Measurements from ENCODE around the gene SOST. TPM values are rescaled to one million over a fixed set of nuclear protein-coding genes. Genes with fewer than 3 reads are reported as not detected.

SOST gene
- total RNA-seq, 1 donor from 2014 or later = not detected

- Histone ChIP-seq H3K9me3 (ENCODE audit: control insufficient read depth in 3 of 3, low read length in 3 of 3) (no peaks in the 10 kb centered on the region), H3K36me3 (ENCODE audit: control insufficient read depth in 3 of 3, insufficient read depth in 3 of 3, low read length in 3 of 3) (no peaks in the 10 kb centered on the region), H3K4me1 (ENCODE audit: control insufficient read depth in 3 of 3, insufficient read depth in 3 of 3, low read length in 3 of 3) (no peaks in the 10 kb centered on the region), H3K27me3 (ENCODE audit: control insufficient read depth in 3 of 3, insufficient read depth in 3 of 3, low read length in 3 of 3) (no peaks in the 10 kb centered on the region), H3K27ac (ENCODE audit: low read depth, low read length) (no peak overlapping the region), H3K4me3 (ENCODE audit: low read length in 3 of 3) (no peak overlapping the region), H3K9ac (ENCODE audit: low read depth in 1 of 3, low read length in 3 of 3) (no peak overlapping the region)
Measured at GRCh38 chr17:43732958-43733357, 25.6 kb downstream of the SOST start.

DNA sequence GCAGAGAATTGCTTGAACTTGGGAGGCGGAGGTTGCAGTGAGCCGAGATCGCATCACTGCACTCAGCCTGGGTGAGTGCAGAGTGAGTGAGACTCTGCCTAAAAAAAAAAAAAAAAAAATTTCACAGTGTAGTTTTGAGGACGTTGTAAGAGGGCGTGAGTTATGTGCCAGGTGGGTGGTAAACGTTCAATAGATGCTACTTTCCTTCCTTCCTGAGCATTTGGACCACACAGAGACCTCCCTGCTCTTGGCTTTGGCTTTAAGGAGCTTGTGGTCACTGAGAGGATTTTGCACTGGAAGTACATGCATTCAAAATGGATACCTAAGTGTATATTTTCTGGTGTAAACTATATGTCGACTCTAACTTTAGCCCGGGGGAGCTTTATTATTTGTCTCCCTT is 30.5 kb downstream of the SOST start:
- H3K36me3 ChIP-seq (ENCODE audit: control insufficient read depth in 3 of 3, insufficient read depth in 3 of 3, low read length in 3 of 3) = no peaks in the 10 kb centered on the region
- H3K4me1 ChIP-seq (ENCODE audit: control insufficient read depth in 3 of 3, insufficient read depth in 3 of 3, low read length in 3 of 3) = peaks cover 0 to 7% (median 0%) of the 10 kb centered on the region in 3 donors
- H3K27ac ChIP-seq (ENCODE audit: low read depth, low read length) = no peak overlapping the region
- no peaks in the 10 kb centered on the region for H3K27me3 ChIP-seq (ENCODE audit: control insufficient read depth in 3 of 3, insufficient read depth in 3 of 3, low read length in 3 of 3)
- no peak overlapping the region for H3K4me3 ChIP-seq (ENCODE audit: low read length in 3 of 3)
- no peaks in the 10 kb centered on the region for H3K9me3 ChIP-seq (ENCODE audit: control insufficient read depth in 3 of 3, low read length in 3 of 3)
- no peak overlapping the region for H3K9ac ChIP-seq (ENCODE audit: low read depth in 1 of 3, low read length in 3 of 3)

DNA sequence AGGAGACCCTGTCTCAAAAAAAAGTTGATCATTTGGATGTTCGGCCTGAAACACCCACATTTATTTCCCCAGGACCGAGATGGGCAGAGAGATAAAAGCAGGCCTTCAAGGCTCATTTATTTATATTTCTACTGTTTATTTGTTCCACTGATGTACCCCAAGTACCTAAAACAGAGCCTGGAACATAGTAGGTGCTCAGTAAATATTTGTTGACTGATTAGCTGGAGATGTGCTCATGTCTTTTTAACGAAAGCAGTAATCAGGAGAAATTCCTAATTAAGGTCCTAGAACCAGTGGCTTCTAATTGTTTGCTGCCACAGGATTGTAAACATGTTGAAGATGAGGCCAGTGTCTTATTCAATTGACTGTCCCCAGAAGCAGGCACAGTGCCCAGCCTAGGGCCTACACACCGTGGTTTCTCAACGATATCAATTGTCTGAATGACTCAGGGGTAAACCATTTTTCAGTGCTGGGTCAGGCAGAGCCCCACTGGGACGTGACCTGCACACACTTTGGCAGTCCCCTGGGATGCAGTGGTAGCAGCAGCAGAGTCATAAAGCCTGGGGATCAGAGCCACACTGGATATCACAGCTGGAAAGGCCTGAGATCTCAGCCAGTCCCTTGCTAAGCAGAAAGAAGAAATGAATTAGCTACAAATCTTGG is 34.8 kb downstream of the SOST start:
- Histone ChIP-seq H3K9ac (ENCODE audit: low read depth in 1 of 3, low read length in 3 of 3) (no peak overlapping the region), H3K36me3 (ENCODE audit: control insufficient read depth in 3 of 3, insufficient read depth in 3 of 3, low read length in 3 of 3) (no peaks in the 10 kb centered on the region), H3K4me3 (ENCODE audit: low read length in 3 of 3) (no peak overlapping the region), H3K9me3 (ENCODE audit: control insufficient read depth in 3 of 3, low read length in 3 of 3) (no peaks in the 10 kb centered on the region), H3K4me1 (ENCODE audit: control insufficient read depth in 3 of 3, insufficient read depth in 3 of 3, low read length in 3 of 3) (peaks cover 0 to 18% (median 5%) of the 10 kb centered on the region in 3 donors), H3K27ac (ENCODE audit: low read depth, low read length) (no peak overlapping the region), H3K27me3 (ENCODE audit: control insufficient read depth in 3 of 3, insufficient read depth in 3 of 3, low read length in 3 of 3) (no peaks in the 10 kb centered on the region)

DNA sequence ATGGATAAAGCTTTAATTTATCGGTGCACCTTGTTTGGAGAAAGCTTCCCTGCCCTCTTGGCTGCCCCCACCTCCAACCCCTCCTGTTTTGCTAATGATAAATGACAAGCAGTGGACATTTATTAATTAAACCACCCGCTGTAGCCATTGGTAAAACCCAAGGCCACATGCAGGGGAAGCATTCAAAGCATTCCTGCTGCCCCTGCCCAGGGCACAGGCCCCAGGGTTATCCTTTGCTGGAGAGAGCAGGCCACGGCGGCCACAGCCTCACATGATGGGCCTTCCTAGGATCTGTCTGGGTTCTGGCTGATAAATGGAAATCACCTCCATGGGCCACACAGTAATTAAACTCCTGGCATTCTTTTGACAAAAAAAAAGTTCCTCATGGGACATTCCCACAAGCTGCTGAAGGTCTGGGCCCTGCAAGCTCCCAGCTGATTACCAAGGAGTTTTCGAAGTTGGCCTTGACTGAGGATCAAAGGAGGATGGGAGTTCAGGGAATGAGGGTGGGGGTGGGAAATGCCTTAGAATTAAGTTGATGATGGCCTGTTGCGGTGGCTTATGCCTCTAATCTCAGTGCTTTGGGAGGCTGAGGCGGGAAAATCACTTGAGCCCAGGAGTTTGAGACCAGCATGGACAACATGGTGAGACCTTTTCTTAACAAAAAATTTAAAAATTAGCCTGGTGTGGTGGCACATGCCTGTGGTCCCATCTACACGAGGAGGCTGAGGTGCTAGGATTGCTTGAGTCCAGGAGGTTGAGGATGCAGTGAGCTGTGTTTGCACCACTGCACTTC is 35.5 kb downstream of the SOST start:
- no peak overlapping the region for H3K27ac ChIP-seq (ENCODE audit: low read depth, low read length)
- peaks cover 0 to 18% (median 5%) of the 10 kb centered on the region in 3 donors for H3K4me1 ChIP-seq (ENCODE audit: control insufficient read depth in 3 of 3, insufficient read depth in 3 of 3, low read length in 3 of 3)
- H3K27me3 ChIP-seq (ENCODE audit: control insufficient read depth in 3 of 3, insufficient read depth in 3 of 3, low read length in 3 of 3) = no peaks in the 10 kb centered on the region
- no peak overlapping the region for H3K9ac ChIP-seq (ENCODE audit: low read depth in 1 of 3, low read length in 3 of 3)
- no peaks in the 10 kb centered on the region for H3K36me3 ChIP-seq (ENCODE audit: control insufficient read depth in 3 of 3, insufficient read depth in 3 of 3, low read length in 3 of 3)
- H3K4me3 ChIP-seq (ENCODE audit: low read length in 3 of 3) = no peak overlapping the region
- no peaks in the 10 kb centered on the region for H3K9me3 ChIP-seq (ENCODE audit: control insufficient read depth in 3 of 3, low read length in 3 of 3)

DNA sequence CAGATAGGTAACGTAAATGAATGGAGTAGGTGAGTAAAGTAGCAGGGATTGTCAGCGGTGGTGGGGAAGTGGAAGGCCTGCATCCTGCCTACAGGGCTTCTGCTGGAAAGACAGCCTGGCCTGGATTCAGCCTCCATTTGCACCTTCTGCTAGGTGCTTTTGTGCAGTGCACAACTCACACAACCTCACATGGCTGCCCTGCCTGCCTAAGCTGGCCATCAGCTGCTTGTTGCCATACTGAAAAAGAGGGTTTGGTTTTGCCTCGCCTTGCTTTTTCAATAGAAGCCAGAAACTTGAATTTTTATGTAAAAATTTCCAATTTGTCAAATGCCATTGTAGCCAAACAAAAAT is 36.3 kb downstream of the SOST start:
- Histone ChIP-seq H3K9me3 (ENCODE audit: control insufficient read depth in 3 of 3, low read length in 3 of 3) (no peaks in the 10 kb centered on the region), H3K27ac (ENCODE audit: low read depth, low read length) (no peak overlapping the region), H3K27me3 (ENCODE audit: control insufficient read depth in 3 of 3, insufficient read depth in 3 of 3, low read length in 3 of 3) (no peaks in the 10 kb centered on the region), H3K36me3 (ENCODE audit: control insufficient read depth in 3 of 3, insufficient read depth in 3 of 3, low read length in 3 of 3) (no peaks in the 10 kb centered on the region), H3K4me1 (ENCODE audit: control insufficient read depth in 3 of 3, insufficient read depth in 3 of 3, low read length in 3 of 3) (peaks cover 0 to 18% (median 5%) of the 10 kb centered on the region in 3 donors), H3K9ac (ENCODE audit: low read depth in 1 of 3, low read length in 3 of 3) (no peak overlapping the region), H3K4me3 (ENCODE audit: low read length in 3 of 3) (no peak overlapping the region)

DNA sequence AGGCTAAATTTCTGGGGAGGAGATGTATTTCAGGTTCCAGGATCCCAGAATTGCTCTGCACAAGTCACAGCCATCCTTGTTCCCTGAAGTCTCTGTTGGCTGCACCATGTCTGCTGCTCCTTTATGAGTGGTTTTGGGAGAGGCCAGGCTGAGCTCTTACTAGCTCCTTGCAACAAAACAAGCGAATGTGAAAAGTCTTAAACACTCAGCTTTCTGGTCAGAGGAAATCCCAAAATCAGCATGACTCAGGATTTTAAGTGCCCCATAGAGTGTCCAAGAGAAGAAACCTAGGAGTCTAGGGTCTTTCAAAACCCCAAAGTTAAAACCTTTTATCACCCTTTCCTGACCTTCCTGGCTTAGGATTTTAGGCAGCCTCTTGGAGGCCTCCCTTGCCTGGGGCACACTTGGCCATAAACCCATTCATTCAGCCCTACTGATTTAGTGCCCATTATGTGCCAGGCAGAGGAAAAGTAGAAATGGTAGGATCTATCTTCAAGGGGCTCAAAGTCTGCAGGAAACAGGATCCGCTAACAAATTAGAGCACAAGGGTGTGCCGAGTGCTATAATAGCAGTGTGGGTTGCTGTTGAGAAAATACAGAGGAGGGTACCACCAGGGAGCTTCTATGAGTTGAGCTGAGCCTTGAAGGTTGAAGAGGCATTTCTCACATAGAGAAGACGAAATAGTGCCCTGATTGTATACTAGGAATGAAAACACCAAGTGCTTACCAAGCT is 36.9 kb downstream of the SOST start:
- no peaks in the 10 kb centered on the region for H3K9me3 ChIP-seq (ENCODE audit: control insufficient read depth in 3 of 3, low read length in 3 of 3)
- no peak overlapping the region for H3K27ac ChIP-seq (ENCODE audit: low read depth, low read length)
- H3K4me3 ChIP-seq (ENCODE audit: low read length in 3 of 3) = no peak overlapping the region
- peaks cover 0 to 18% (median 5%) of the 10 kb centered on the region in 3 donors for H3K4me1 ChIP-seq (ENCODE audit: control insufficient read depth in 3 of 3, insufficient read depth in 3 of 3, low read length in 3 of 3)
- no peak overlapping the region for H3K9ac ChIP-seq (ENCODE audit: low read depth in 1 of 3, low read length in 3 of 3)
- H3K36me3 ChIP-seq (ENCODE audit: control insufficient read depth in 3 of 3, insufficient read depth in 3 of 3, low read length in 3 of 3) = no peaks in the 10 kb centered on the region
- no peaks in the 10 kb centered on the region for H3K27me3 ChIP-seq (ENCODE audit: control insufficient read depth in 3 of 3, insufficient read depth in 3 of 3, low read length in 3 of 3)

DNA sequence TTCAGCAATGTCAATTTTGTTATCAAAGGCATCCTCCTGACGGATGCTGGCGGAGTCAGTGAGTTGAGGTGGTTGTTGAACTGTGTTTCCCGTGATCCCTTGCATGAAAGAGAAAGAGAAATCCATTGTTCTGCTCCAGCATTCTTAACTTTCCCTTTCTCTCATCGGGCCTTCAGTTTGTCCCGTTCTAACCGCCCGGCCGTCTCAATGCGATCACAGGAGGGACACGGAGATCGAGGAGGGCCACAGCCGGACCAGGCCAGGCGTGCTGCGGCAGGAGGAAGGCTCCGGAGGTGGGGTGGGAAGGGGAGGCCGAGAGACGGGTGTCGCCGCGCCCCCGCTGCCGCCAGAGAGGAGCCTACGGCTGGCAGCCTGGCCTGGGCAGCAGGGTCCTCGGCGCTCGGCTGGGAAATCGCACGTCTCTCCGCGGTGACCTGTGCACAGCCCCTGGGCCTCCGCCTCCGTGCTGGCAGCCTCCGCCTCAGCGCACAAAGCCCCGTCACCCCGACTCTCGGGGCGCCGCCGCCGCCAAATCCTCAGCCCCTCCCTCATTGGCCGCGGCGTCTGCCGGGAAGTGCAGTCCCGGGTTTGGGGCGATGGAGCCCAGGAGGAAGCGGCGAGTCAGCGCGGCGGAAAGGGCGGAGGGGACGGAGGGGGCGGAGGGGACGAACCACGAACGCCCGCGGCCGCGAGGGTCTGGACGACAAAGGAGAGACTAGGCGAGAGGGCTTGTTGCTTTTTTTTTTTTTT is 38.1 kb downstream of the SOST start:
- Histone ChIP-seq H3K4me3 (ENCODE audit: low read length in 3 of 3) (peak overlapping the region; percentile 79 to 91 (median 83)), H3K27me3 (ENCODE audit: control insufficient read depth in 3 of 3, insufficient read depth in 3 of 3, low read length in 3 of 3) (no peaks in the 10 kb centered on the region), H3K9ac (ENCODE audit: low read depth in 1 of 3, low read length in 3 of 3) (peak overlapping the region; percentile 86 to 96 (median 89)), H3K4me1 (ENCODE audit: control insufficient read depth in 3 of 3, insufficient read depth in 3 of 3, low read length in 3 of 3) (peaks cover 0 to 18% (median 5%) of the 10 kb centered on the region in 3 donors), H3K9me3 (ENCODE audit: control insufficient read depth in 3 of 3, low read length in 3 of 3) (no peaks in the 10 kb centered on the region), H3K27ac (ENCODE audit: low read depth, low read length) (peak overlapping the region; percentile 87), H3K36me3 (ENCODE audit: control insufficient read depth in 3 of 3, insufficient read depth in 3 of 3, low read length in 3 of 3) (no peaks in the 10 kb centered on the region)

DNA sequence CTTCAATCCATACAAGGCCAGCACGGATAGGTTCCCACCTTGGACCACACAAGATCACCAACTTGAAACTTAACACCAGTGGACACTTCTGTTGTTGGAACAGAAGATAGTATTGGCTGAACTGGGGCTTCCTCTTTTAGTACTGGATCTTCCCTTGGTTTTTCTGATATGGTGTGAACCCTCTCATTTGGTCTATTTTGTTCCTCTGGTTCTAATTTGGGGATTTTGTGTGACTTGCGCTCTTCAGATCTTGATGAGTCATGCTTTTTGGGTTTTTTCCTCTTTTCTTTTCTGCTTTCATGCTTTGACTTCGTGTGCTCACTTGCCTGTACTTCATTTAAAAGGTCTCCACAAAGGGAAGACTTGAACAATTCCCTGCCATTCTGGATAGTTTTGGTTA is 39.0 kb downstream of the SOST start:
- peaks cover 0 to 17% (median 7%) of the 10 kb centered on the region in 3 donors for H3K4me1 ChIP-seq (ENCODE audit: control insufficient read depth in 3 of 3, insufficient read depth in 3 of 3, low read length in 3 of 3)
- H3K9me3 ChIP-seq (ENCODE audit: control insufficient read depth in 3 of 3, low read length in 3 of 3) = no peaks in the 10 kb centered on the region
- H3K36me3 ChIP-seq (ENCODE audit: control insufficient read depth in 3 of 3, insufficient read depth in 3 of 3, low read length in 3 of 3) = no peaks in the 10 kb centered on the region
- no peak overlapping the region for H3K9ac ChIP-seq (ENCODE audit: low read depth in 1 of 3, low read length in 3 of 3)
- H3K27me3 ChIP-seq (ENCODE audit: control insufficient read depth in 3 of 3, insufficient read depth in 3 of 3, low read length in 3 of 3) = peaks cover 0 to 3% (median 0%) of the 10 kb centered on the region in 3 donors
- H3K27ac ChIP-seq (ENCODE audit: low read depth, low read length) = peak overlapping the region; percentile 87
- H3K4me3 ChIP-seq (ENCODE audit: low read length in 3 of 3) = peak overlapping the region in 1 of 3 donors; percentile 91

DNA sequence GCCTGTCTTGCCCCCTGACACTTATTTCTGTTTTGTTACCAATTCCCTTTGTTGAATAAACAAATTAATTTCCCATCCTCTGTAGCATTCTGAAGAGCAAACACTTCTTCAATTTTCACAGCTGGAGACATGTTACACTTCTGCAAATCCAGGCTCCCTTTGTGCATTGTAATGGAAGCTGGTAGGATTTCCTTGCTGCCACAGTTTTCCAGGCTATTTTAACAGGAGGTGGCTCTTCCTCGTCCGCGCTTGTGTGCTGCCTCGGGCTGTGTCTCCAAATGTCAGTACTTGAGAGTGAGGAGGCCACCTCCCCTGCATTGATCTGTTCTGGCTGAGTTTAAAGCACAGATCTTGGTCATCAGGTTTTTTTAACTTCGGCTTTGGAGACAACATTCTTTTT is 40.0 kb downstream of the SOST start:
- H3K9ac ChIP-seq (ENCODE audit: low read depth in 1 of 3, low read length in 3 of 3) = no peak overlapping the region
- peaks cover under 1 to 17% (median 13%) of the 10 kb centered on the region in 3 donors for H3K4me1 ChIP-seq (ENCODE audit: control insufficient read depth in 3 of 3, insufficient read depth in 3 of 3, low read length in 3 of 3)
- H3K27ac ChIP-seq (ENCODE audit: low read depth, low read length) = no peak overlapping the region
- peaks cover 0 to 6% (median 3%) of the 10 kb centered on the region in 3 donors for H3K27me3 ChIP-seq (ENCODE audit: control insufficient read depth in 3 of 3, insufficient read depth in 3 of 3, low read length in 3 of 3)
- H3K9me3 ChIP-seq (ENCODE audit: control insufficient read depth in 3 of 3, low read length in 3 of 3) = no peaks in the 10 kb centered on the region
- H3K4me3 ChIP-seq (ENCODE audit: low read length in 3 of 3) = no peak overlapping the region
- no peaks in the 10 kb centered on the region for H3K36me3 ChIP-seq (ENCODE audit: control insufficient read depth in 3 of 3, insufficient read depth in 3 of 3, low read length in 3 of 3)

All from skeletal muscle tissue (tissue), 4 donors.